NCI-H2107 treated with DMSO at 0.1 percent for 48 hours (cell line): ENCODE results near the gene PCDH9.
"Not testable (repeated sequence)": the region's sequence is repeated elsewhere in the genome, so short reads cannot be mapped to it uniquely, and the experiment has no call there.

Experiments used
- DNase-seq: peaks from one replicate; lab custom pipeline; 2025; ENCODE audit not compliant: unreplicated experiment; lab: John Stamatoyannopoulos, UW

The PCDH9 gene

GRCh38 chr13:66794340-66795031, 435.6 kb downstream of the PCDH9 start:
- DNase-seq = no peak

- DNase-seq = no peak
These were observed 439.3 kb downstream of the PCDH9 start for GRCh38 chr13:66790861-66791260.

GRCh38 chr13:66781241-66781640, 448.9 kb downstream of the PCDH9 start:
- DNase-seq = no peak

- no peak for DNase-seq
These were observed 449.3 kb downstream of the PCDH9 start for GRCh38 chr13:66780814-66781213.

GRCh38 chr13:66778461-66778860, 451.7 kb downstream of the PCDH9 start:
- no peak for DNase-seq

GRCh38 chr13:66775196-66775595, 454.9 kb downstream of the PCDH9 start:
- DNase-seq = no peak

- no peak for DNase-seq
These were observed 456.1 kb downstream of the PCDH9 start for GRCh38 chr13:66774046-66774445.

GRCh38 chr13:66765559-66765958, 464.6 kb downstream of the PCDH9 start:
- no peak for DNase-seq

GRCh38 chr13:66760678-66761077, 469.5 kb downstream of the PCDH9 start:
- DNase-seq = not testable (repeated sequence)

GRCh38 chr13:66759919-66760318, 470.2 kb downstream of the PCDH9 start:
- no peak for DNase-seq

GRCh38 chr13:66751691-66752090, 478.4 kb downstream of the PCDH9 start:
- DNase-seq = no peak

GRCh38 chr13:66748712-66749111, 481.4 kb downstream of the PCDH9 start:
- DNase-seq = no peak

GRCh38 chr13:66745307-66745706, 484.8 kb downstream of the PCDH9 start:
- no peak for DNase-seq

GRCh38 chr13:66723576-66723975, 506.6 kb downstream of the PCDH9 start:
- no peak for DNase-seq

- no peak for DNase-seq
These were observed 513.6 kb downstream of the PCDH9 start for GRCh38 chr13:66716538-66716937.

GRCh38 chr13:66714795-66715194, 515.3 kb downstream of the PCDH9 start:
- no peak for DNase-seq

GRCh38 chr13:66704110-66704509, 526.0 kb downstream of the PCDH9 start:
- no peak for DNase-seq

GRCh38 chr13:66703597-66703996, 526.5 kb downstream of the PCDH9 start:
- DNase-seq = no peak

- DNase-seq = no peak
These were observed 530.0 kb downstream of the PCDH9 start for GRCh38 chr13:66700117-66700601.

GRCh38 chr13:66693656-66694055, 536.5 kb downstream of the PCDH9 start:
- DNase-seq = no peak

GRCh38 chr13:66691149-66691548, 539.0 kb downstream of the PCDH9 start:
- no peak for DNase-seq

- peak; percentile 20 for DNase-seq
These were observed 540.5 kb downstream of the PCDH9 start for GRCh38 chr13:66689628-66690027.

GRCh38 chr13:66689037-66689619, 541.0 kb downstream of the PCDH9 start:
- DNase-seq = peak; percentile 6
